ENCODE results near the gene MATN1. TPM values are rescaled to one million over a fixed set of nuclear protein-coding genes. Genes with fewer than 3 reads are reported as not detected.

Gene MATN1
- total RNA-seq, 4 donors from 2014 or later, result 0.46 to 1.7 TPM; not detected in 2

- H3K4me3 ChIP-seq, result no peak overlapping the region
These were observed 10.7 kb upstream of the MATN1 start for GRCh38 chr1:30734106-30734505.

GRCh38 chr1:30733493-30733892, 10.1 kb upstream of the MATN1 start:
- no peaks in the 10 kb centered on the region for H3K36me3 ChIP-seq
- no peaks in the 10 kb centered on the region for H3K27me3 ChIP-seq
- intact Hi-C loops (cut with DNase I; ENCODE audit: low total_unique reads), result no loop called here
- no peak overlapping the region for H3K27ac ChIP-seq
- TF ChIP-seq CTCF (IDR thresholded peaks at IDR 0.05), result no peak
- TF ChIP-seq POLR2A (IDR thresholded peaks at IDR 0.05), result no peak
- H3K4me1 ChIP-seq, result no peaks in the 10 kb centered on the region
- H3K4me3 ChIP-seq, result no peak overlapping the region
- no peak for DNase-seq
- H3K9me3 ChIP-seq, result no peaks in the 10 kb centered on the region

More at GRCh38 chr1:30734106-30734505, 10.7 kb upstream of the MATN1 start:
- TF ChIP-seq CTCF (IDR thresholded peaks at IDR 0.05) (no peak), POLR2A (IDR thresholded peaks at IDR 0.05) (no peak)
- intact Hi-C loops (cut with DNase I; ENCODE audit: low total_unique reads), result no loop called here
- no peaks in the 10 kb centered on the region for H3K4me1 ChIP-seq
- DNase-seq, result no peak
- no peak overlapping the region for H3K27ac ChIP-seq
- H3K27me3 ChIP-seq, result no peaks in the 10 kb centered on the region
- H3K36me3 ChIP-seq, result no peaks in the 10 kb centered on the region
- no peaks in the 10 kb centered on the region for H3K9me3 ChIP-seq

- intact Hi-C loops (cut with DNase I; ENCODE audit: low total_unique reads), result no loop called here
- no peak for DNase-seq
- no peaks in the 10 kb centered on the region for H3K9me3 ChIP-seq
These were observed 9.1 kb upstream of the MATN1 start for GRCh38 chr1:30732277-30732996.

GRCh38 chr1:30731806-30732276, 8.5 kb upstream of the MATN1 start:
- H3K27ac ChIP-seq, result no peak overlapping the region
- no peaks in the 10 kb centered on the region for H3K4me1 ChIP-seq
- intact Hi-C loops (cut with DNase I; ENCODE audit: low total_unique reads), result no loop called here
- H3K9me3 ChIP-seq, result no peaks in the 10 kb centered on the region
- no peak for DNase-seq
- TF ChIP-seq CTCF (IDR thresholded peaks at IDR 0.05) (no peak), POLR2A (IDR thresholded peaks at IDR 0.05) (no peak)
- H3K36me3 ChIP-seq, result no peaks in the 10 kb centered on the region
- no peaks in the 10 kb centered on the region for H3K27me3 ChIP-seq
- no peak overlapping the region for H3K4me3 ChIP-seq

More at GRCh38 chr1:30732277-30732996, 9.1 kb upstream of the MATN1 start:
- Histone ChIP-seq H3K27me3 (no peaks in the 10 kb centered on the region), H3K4me3 (no peak overlapping the region), H3K4me1 (no peaks in the 10 kb centered on the region), H3K27ac (no peak overlapping the region), H3K36me3 (no peaks in the 10 kb centered on the region)
- TF ChIP-seq CTCF (IDR thresholded peaks at IDR 0.05), result no peak
- TF ChIP-seq POLR2A (IDR thresholded peaks at IDR 0.05), result no peak

GRCh38 chr1:30731109-30731805, 7.9 kb upstream of the MATN1 start:
- Histone ChIP-seq H3K27me3 (no peaks in the 10 kb centered on the region), H3K27ac (no peak overlapping the region), H3K4me3 (no peak overlapping the region), H3K4me1 (no peaks in the 10 kb centered on the region), H3K36me3 (no peaks in the 10 kb centered on the region), H3K9me3 (no peaks in the 10 kb centered on the region)
- DNase-seq, result no peak
- intact Hi-C loops (cut with DNase I; ENCODE audit: low total_unique reads), result no loop called here
- TF ChIP-seq POLR2A (IDR thresholded peaks at IDR 0.05), result no peak
- TF ChIP-seq CTCF (IDR thresholded peaks at IDR 0.05), result no peak

Data from uterus (tissue), 4 donors.